GM19395 (cell line): ENCODE results near the gene EPS8L2.

Experiments used
- ATAC-seq: cut with Tn5 transposase; IDR thresholded peaks from one replicate; pipeline ENCODE4 v1.9.1; 2021; ENCODE audit warnings: mild to moderate bottlenecking, moderate library complexity; ENCODE audit not compliant: unreplicated experiment

The EPS8L2 gene

DNA sequence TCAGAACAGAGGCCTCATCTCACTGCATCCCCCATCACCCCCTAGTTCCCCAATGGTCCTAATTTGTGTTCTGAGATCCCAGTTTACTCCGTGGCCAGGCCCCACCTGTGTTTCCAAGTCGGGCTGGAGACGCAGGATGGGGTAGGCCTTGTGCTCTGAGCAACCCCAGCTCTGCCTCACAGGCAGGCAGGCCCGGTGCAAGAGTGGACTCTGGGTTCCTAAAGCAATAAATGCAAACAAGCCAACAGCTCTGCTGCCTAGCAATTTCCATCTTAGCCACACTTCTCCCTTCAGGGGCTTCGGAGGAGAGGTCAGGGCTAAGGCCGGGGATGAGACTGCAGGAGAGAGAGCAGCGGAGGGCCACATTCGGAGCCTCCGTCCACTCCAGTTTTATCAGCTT lies 2.5 kb upstream of the EPS8L2 start:
- ATAC-seq: no peak

DNA sequence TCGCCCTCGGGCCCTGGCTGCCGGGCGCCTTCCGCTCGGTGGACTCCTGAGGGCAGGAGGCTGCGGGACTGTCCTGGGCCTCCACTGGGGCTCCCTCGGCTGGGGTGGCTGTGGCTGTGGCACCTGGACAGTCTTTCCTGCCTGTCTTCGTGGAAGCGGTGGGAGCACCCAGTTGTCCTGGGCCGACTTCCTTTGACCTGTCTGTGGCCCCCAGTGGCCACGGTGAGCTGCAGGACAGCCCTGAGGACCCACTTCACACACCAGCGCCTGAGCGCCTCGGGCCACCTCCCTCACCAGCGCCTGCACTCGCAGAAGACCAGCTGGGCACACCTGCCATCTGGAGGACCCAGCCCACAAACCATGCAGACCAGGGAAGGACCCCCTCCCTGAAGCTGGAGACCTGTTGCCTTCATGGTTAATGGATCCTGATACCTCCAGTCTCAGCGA lies 1.8 kb upstream of the EPS8L2 start:
- ATAC-seq: no peak

DNA sequence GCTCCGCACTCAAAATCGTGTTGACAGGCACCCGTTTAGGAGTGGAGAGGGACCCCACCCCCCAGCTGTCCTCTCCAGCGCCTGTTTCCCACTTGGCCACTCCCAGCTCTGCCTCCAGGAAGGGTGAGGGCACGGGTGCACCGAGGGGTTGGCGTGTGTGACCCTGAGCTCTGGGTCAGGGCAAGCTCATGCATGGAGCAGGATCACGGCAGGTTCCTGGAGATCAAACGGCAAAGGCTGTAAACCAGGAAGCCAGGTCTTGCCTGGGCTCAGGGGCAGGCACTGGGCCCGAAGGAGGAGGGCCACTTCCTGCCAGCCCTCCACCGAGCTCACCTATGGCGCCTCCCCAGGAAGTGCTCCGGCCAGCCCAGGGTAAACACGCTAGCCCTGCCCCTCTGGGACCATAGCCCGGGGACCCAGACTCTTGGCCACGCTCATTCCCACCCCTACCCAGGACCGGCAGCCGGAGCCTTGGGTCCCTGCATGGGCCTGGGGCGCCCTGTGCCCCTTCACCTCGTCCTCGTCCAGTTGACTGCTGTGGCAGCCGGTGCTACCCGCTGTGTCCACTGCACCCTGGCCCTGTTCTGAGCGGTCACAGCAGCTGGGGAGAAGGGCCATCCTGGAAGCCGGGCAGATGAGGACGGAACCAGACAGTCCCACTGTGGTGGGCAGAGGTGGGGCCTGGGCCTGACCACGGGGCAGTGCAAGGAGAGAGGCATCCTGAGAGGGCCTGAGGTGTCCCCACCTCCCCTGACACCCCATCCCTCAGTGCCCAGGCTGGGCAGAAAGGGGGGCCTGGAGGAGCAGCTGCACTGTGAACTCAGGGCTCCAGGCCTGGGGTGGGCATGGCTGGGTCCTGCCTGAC lies 1.0 kb upstream of the EPS8L2 start:
- ATAC-seq: no peak

DNA sequence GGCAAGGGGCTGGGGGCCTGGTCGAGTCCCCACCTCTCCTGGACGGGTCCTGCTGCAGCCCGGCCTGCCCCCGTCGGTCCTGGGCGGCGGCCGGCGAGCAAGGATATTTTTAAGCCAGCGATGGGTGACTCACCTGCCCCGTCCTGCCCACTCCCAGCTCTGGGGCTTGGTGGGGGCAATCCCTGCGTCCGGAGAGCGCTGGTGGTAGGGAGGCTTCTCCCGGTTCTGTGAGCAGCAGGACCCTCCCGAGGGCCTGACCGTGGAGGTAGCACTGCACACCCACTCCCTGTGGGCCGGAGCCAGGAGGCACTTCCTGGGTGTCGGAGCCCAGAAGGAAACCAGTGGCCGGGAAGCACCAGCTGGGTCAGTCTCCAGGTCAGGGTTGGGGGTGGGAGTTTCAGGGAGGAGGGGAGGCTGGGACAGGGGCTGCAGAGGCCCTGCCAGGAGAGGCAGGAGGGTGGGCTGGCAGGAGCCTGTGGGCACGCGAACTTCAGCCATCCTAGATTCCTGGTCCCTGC lies 467 bp downstream of the EPS8L2 start:
- ATAC-seq: no peak

DNA sequence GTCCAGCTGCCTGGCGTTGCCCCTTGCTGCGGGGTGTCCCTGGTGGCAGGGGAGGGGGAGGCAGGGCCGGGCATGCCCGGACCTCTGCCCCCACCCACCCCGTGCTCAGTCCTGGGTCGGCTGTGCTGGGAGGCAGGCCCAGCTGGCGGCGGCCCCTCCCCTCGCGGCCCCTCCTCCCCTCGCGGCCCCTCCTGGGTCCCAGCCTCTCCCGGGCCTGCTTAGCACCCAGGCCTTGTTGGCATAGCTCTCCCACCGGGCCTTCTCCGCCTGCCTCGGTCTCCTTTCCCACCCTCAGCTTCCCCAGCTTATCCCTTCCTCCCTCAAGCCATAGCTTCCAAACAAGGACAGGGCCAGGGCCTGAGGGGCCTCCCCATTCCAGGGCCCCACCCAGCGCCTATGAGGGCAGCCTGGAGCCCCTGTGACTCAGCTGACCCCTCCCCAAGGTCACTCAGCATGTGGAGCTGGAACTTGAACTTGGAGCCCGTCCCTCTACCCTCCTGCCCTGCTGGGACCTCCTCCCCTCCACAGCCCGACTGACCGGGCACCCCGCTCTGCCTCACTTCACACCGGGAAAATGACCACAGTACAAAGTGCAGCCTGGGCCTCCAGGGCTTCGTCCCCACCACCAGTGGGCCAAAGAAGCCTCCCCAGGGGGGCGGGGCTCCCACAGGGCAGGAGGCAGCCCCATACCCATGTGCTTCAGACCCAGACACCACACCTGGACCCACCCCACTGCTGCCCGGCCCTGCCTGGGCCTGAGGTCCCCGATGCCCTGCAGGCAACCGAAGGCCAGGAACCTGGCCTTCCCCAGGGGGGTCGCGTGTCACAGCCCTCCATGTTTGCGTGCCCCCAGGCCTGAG lies 1.2 kb downstream of the EPS8L2 start:
- ATAC-seq: no peak

DNA sequence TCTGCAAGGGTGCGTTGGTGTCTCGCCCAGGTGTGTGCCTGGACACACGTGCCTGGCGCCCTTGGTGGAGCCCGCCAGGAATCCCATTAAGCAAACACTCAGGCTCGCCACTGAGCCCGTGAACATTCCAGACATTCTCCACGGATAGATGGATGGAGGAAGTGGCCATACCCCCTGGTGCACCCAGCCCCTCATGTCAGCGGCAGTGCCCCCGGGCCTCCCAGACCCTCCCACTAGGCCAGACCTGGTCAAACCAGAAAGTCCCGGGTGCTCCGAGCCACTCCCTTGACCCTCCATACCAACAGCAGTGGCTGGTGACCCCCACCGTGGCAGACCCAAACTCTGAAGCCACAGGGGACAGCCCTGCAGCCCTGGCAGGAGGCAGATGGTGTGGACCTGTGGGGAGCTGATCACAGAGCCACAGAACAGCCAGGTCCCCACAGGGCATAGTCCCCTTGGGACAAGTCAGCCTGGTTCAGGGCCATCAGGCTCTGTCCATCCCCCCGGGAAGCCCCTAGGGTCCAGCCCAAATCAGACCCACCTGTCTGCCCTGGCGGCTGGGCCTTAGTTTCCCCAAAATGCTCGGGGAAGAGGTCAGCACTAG lies 1.9 kb downstream of the EPS8L2 start:
- ATAC-seq: no peak

DNA sequence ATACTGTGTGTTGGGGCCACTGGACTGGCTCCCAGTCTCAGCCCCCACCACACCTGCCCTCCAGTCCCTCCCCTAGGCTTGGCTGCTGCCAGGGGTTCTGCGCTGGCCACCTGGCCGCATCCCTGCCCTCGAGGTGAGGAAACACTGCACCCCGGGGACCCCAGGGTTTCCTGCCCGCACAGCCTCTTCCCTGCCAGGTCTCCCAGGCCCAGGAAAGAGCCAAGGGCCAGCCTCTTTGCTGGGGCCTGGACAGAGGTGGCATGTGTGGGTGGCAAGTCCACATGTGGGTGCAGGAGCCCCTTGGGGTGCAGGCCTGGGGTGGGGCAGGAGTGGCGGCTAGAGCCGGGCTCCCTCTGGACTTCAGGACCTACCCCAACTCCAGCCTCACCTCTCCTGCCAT lies 2.5 kb downstream of the EPS8L2 start:
- no peak for ATAC-seq

DNA sequence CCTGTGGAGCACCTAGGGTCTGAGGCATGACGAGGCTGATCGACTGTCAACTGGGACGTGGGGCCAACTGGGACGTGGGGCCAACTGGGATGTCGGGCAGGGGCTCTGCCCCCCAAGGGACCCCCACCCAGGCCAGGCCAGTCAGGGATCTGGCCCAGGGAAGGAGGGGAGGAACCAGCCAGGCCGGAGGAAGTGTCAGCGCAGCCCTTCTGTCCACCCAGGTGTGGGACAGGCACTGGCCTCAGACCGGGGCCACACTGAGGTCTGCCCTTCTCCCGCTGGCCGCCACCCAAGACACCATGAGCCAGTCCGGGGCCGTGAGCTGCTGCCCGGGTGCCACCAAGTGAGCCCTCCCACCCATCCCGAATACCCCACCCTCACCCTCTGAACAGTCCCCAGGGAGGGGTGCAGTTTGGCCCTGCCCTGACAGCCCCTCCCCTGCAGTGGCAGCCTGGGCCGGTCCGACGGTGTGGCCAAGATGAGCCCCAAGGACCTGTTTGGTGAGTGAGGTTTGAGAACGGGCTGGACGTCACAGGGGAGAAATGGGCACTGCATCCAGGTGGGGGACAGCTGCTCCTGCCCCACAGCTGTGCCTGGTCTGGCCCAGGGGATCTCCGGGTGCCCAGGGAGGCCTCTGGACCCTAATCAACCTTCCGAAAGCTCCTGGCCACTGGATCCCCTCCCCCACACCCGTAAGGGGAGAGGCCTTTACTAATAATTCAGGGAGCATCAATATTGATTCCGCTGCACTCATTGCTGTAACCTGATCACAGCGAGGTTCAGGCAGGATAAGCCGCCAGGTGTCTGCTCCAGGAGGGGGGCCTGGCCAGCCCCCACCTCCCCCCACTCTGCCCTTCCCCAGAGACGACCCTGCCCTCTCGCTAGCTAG lies 3.3 kb downstream of the EPS8L2 start:
- ATAC-seq: no peak

DNA sequence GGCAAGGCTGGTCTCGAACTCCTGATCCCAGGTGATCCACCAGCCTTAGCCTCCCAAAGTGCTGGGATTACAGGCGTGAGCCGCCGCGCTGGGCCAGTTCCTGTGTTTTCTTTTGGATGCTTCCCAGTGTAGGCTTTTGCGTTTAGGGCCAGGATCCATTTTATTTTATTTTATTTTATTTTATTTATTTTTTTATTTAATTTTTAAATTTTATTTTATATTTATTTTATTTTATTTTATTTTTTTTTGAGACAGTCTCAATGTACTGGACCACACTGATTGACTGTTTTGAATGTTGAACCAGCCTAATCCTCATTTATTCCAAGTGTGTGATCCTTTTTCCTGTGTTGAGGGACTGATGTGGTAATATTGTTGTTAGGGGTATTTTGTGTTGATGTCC lies 8.4 kb downstream of the EPS8L2 start:
- ATAC-seq: no peak

DNA sequence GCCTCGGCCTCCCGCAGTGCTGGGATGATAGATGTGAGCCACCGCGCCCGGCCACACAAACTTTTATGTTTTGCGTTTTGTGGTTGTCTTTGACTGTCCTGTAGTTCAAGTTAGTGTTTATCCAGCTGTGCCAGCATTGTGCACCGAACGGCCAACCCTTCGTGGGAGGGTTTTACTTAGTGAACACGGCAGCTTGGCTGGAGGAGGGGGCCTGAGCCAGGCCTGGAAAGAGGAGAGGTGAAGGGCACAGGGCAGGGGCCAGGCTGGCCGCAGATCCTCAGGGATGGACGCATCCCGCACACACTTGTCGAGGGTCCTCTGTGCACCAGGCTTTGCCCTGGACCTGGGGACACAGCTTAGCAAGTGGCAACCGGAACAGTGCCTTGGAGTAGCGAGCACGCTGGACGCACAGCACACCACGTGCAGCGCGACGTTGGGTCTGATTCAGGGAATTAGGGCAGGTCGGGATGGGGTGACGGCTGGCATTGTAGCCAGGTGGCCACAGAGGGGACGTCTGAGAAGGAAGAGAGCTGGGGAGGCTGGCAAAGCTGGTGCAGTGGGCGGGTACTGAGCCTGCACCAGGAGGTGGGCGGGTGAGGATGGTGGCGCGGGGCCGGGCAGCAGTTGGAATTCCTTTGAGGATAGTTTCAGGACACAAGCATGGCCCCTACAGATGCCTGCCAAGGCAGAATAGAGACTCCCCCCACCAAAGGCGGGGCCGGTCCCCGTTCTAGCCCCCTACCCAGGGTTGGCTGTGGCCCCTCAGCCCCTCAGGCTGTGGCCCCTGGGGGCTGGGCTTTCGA lies 13.4 kb downstream of the EPS8L2 start:
- ATAC-seq: no peak

DNA sequence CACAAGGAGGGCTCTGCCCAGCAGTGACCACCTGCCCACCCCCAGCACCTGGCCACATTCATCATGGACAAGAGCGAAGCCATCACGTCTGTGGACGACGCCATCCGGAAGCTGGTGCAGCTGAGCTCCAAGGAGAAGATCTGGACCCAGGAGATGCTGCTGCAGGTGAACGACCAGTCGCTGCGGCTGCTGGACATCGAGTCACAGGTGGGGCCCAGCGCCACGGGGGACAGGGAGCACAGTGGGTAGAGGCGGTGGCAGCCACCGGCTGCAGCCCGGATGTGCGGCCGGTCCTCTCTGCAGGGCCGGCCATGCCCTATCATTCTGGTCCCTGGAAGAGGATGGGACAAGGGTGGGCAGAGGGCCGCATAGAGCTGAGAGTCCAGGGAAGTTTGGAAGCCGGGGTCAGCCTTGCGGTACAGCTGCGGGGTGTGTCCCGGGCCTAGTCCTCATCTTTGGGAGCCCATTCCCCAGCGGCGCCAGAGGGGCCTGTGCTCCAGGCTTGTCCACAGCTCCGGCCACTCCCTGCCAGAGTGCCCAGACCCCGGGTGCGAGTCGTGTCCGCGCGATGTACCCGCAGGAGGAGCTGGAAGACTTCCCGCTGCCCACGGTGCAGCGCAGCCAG lies 14.1 kb downstream of the EPS8L2 start:
- no peak for ATAC-seq

DNA sequence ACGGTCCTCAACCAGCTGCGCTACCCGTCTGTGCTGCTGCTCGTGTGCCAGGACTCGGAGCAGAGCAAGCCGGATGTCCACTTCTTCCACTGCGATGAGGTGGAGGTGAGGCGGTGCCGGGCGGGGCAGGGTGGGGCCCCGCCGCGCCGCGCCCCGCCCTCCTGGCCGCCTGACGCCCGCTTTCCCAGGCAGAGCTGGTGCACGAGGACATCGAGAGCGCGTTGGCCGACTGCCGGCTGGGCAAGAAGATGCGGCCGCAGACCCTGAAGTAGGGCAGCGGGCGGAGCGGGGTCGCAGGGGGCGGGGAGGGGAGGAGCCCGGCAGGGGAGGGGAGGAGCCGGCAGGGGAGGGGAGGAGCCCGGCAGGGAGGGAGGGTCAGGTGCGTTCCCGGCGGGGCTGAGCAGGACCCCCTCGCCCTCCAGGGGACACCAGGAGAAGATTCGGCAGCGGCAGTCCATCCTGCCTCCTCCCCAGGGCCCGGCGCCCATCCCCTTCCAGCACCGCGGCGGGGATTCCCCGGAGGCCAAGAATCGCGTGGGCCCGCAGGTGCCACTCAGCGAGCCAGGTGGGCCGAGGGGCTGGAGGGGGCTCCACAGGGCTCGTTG lies 14.7 kb downstream of the EPS8L2 start:
- no peak for ATAC-seq

DNA sequence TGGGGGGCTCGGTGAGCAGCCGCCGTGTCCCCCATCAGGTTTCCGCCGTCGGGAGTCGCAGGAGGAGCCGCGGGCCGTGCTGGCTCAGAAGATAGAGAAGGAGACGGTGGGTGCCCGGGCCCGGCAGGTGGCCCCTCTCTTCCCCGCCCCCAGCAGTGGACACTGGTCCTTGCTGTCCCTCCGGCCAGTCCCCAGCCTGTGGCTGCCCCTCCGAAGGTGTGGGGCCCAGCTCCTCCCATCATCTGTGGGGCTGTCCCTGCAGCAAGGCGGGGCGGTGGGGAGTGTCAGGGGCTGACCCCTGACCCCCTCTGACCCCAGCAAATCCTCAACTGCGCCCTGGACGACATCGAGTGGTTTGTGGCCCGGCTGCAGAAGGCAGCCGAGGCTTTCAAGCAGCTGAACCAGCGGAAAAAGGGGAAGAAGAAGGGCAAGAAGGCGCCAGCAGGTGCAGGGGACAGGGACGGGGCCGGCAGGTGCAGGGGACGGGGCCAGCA lies 15.3 kb downstream of the EPS8L2 start:
- ATAC-seq: no peak

DNA sequence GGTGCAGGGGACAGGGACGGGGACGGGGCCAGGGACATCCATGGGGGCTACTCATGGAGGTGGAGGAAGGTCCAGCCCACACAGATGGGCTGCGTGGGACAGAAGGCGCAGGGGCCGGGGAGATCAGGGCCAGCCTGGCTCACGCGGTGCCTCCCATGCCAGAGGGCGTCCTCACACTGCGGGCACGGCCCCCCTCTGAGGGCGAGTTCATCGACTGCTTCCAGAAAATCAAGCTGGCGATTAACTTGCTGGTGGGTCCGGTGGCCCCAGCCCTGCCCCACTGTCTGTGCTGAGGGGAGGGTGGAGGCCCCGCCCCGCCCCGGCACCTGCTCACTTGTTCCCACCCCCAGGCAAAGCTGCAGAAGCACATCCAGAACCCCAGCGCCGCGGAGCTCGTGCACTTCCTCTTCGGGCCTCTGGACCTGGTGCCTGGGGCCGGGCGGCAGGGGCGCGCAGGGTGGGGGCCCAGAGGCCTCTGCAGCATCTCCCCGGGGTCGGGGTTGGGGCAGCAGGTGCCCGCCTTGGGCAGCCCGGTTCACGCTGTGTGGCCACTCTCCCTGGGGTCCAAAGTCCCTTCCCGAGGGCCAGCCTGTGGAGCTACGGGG lies 15.8 kb downstream of the EPS8L2 start:
- ATAC-seq: no peak

DNA sequence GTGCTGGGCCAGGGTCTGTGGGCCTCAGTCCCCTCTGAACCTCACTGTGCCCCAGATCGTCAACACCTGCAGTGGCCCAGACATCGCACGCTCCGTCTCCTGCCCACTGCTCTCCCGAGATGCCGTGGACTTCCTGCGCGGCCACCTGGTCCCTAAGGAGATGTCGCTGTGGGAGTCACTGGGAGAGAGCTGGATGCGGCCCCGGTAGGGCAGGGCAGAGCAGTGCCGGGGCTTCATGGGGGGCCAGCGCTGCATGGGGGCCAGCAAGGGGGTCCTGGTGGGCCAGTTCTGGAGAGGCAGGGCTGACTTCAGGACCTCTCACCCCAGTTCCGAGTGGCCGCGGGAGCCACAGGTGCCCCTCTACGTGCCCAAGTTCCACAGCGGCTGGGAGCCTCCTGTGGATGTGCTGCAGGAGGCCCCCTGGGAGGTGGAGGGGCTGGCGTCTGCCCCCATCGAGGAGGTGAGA lies 16.3 kb downstream of the EPS8L2 start:
- ATAC-seq: no peak

DNA sequence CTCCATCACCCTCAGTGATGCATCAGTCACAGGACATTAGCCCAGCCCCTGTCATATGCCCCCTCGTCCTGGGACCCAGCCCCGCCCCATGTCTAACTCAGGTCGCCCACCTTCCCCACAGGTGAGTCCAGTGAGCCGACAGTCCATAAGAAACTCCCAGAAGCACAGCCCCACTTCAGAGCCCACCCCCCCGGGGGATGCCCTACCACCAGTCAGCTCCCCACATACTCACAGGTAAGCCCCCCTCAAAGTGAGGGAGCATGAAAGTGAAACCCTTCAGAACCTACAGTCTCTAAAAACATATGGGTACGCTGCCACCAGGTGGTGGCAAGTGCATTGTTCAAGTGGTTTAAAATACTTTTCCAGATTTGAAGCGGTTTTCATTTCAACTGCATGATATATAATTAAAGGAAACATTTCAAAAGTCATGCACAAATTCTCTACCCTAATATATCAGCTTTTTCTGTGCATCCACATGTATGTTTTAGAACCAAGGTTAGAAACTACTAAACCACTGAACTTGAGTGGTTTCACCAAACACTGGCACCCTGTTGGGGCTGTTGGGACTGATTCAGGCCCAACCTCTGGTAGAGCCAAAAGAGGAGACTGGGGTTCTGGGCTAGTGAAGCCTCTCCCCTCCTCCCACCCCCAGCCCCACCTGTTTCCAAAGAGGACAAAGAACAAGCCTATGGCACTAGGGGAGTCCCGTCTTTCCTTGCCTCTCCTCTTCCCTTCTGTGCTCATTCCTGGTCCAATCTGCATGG lies 17.3 kb downstream of the EPS8L2 start:
- ATAC-seq: no peak

DNA sequence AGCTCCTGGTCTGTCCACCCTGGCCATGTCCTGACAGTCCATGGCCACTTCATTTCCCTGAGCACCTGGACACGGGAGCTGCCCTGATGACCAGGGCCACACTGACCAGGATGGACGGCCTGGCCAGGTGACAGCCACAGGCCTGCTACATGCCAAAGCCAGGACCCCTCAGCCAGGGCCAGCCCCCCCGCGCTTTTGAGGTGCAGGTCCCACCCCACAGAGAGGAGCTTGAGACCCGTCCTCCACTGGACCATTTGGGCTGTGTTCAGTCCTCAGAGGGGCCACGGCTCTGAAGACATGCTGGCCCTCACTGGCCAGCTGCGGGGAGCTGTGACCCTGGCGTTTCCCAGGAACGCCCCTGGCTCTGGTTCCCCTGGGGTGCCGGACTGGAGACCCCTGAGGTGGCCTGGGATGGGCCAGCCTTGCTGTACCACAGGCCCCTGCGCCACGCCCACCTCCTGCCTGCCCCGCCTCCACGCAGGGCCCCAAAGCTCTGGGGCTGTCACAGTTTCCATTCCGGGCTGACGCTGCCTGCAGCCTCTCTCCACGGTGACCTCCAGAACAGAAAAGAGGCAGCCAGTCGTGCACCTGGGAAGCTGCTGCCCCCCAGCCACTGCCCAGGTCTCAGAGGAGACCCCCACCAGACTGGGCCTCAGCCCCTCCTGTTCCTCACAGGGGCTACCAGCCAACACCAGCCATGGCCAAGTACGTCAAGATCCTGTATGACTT lies 18.2 kb downstream of the EPS8L2 start:
- ATAC-seq: no peak
